ENCODE measurements around the gene MEGF10.

MEGF10 gene

DNA sequence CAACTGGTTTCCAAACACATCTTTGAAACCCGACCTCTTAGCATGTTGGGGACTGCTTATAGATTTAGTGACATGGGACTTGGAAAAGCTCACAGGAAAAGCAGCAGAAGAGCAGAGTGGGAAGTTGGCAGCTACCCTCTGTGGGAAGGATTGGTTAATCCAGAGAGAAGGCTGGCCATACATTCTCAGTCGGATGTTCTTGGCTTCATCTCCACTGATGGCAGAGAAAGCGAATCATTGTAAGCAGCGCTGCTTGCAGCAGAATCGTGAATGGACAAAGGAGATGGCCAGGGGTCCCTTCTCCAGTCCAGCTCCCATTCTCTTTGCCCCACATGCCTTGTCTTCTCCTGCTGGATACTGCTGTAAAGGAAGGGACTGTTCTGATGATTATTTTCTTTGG lies 62.7 kb downstream of the MEGF10 start:
- no peaks in the 10 kb centered on the region for H3K9me3 ChIP-seq (ENCODE audit: control insufficient read depth, insufficient read depth, low read length)

DNA sequence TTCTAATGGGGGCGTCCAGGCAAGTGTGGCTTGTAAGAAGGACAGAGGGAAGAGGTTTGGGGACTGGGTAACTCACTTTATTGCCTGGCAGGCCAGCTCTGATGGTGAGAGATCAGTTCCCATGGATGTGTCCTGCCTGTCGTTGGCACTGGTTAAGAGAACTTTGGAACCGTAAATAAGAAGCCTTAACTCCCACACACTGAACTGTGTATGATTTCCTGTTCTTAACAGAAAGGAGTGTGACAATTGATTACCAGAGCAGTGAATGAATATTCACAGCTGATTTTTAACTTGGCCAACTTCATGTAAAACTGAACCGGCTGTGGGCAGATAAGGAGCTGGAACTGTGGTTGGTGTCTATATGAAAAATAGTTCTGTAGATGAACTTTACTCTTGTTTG lies 63.2 kb downstream of the MEGF10 start:
- Histone ChIP-seq H3K9me3 (ENCODE audit: control insufficient read depth, insufficient read depth, low read length) (no peaks in the 10 kb centered on the region), H3K36me3 (ENCODE audit: insufficient read depth, low read length) (no peaks in the 10 kb centered on the region), H3K4me1 (ENCODE audit: insufficient read depth, low read length) (peaks cover 5% of the 10 kb centered on the region; the same call in 1 of the 2 replicates), H3K9ac (ENCODE audit: low read depth, low read length) (no peak overlapping the region)

More for the DNA sequence above, 62.7 kb downstream of the MEGF10 start:
- H3K4me1 ChIP-seq (ENCODE audit: insufficient read depth, low read length), result peaks cover 5% of the 10 kb centered on the region; the same call in 1 of the 2 replicates
- no peaks in the 10 kb centered on the region for H3K36me3 ChIP-seq (ENCODE audit: insufficient read depth, low read length)
- H3K9ac ChIP-seq (ENCODE audit: low read depth, low read length), result no peak overlapping the region

GRCh38 chr5:127355337-127355736 lies 64.7 kb downstream of the MEGF10 start:
- no peaks in the 10 kb centered on the region for H3K9me3 ChIP-seq (ENCODE audit: control insufficient read depth, insufficient read depth, low read length)
- H3K9ac ChIP-seq (ENCODE audit: low read depth, low read length), result no peak overlapping the region
- no peaks in the 10 kb centered on the region for H3K36me3 ChIP-seq (ENCODE audit: insufficient read depth, low read length)
- H3K4me1 ChIP-seq (ENCODE audit: insufficient read depth, low read length), result peaks cover 5% of the 10 kb centered on the region; the same call in 1 of the 2 replicates

- no peaks in the 10 kb centered on the region for H3K4me1 ChIP-seq (ENCODE audit: insufficient read depth, low read length)
- H3K36me3 ChIP-seq (ENCODE audit: insufficient read depth, low read length), result no peaks in the 10 kb centered on the region
- H3K9me3 ChIP-seq (ENCODE audit: control insufficient read depth, insufficient read depth, low read length), result no peaks in the 10 kb centered on the region
- H3K9ac ChIP-seq (ENCODE audit: low read depth, low read length), result no peak overlapping the region
Measured at GRCh38 chr5:127358284-127358683, 67.7 kb downstream of the MEGF10 start.

DNA sequence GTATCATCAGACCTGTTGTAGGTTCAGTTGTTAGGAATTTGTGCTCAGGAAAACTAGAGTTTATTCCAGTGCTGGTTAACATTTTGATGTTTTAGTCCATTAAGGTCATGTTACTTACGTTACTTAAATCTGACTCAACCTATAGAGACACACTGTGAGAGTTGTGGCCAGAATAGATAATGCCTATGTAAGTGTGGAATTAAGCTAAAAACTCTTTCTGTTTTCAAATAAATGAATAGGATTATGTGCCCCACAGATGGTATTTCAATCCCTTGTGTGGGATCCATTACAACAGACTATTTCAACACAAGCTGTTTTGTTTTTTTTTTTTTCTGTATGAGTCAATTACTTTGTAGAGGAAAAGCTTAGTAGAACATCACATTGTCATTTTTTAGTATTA lies 68.1 kb downstream of the MEGF10 start:
- H3K4me1 ChIP-seq (ENCODE audit: insufficient read depth, low read length), result no peaks in the 10 kb centered on the region
- H3K9me3 ChIP-seq (ENCODE audit: control insufficient read depth, insufficient read depth, low read length), result no peaks in the 10 kb centered on the region
- no peak overlapping the region for H3K9ac ChIP-seq (ENCODE audit: low read depth, low read length)
- H3K36me3 ChIP-seq (ENCODE audit: insufficient read depth, low read length), result no peaks in the 10 kb centered on the region

DNA sequence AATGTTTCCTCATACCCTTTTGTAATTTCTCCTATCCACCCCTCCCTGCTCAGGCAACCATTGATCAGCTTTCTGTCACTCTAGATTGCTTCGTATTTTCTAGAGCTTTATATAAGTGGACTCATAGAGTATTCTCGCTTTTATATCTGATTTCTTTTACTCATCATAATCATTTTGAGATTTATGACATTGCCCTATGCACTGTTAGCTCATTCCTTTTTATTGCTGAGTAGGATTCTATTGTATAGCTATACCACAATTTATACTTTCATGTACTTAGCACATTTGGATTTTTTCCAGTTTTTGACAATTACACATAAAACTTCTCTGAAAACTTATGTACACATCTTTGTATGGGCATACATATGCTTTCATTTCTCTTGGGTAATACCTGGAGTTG lies 68.9 kb downstream of the MEGF10 start:
- no peaks in the 10 kb centered on the region for H3K9me3 ChIP-seq (ENCODE audit: control insufficient read depth, insufficient read depth, low read length)
- no peaks in the 10 kb centered on the region for H3K4me1 ChIP-seq (ENCODE audit: insufficient read depth, low read length)
- H3K36me3 ChIP-seq (ENCODE audit: insufficient read depth, low read length), result no peaks in the 10 kb centered on the region
- H3K9ac ChIP-seq (ENCODE audit: low read depth, low read length), result no peak overlapping the region

- no peak overlapping the region for H3K9ac ChIP-seq (ENCODE audit: low read depth, low read length)
Measured at GRCh38 chr5:127363403-127363802, 72.8 kb downstream of the MEGF10 start.

DNA sequence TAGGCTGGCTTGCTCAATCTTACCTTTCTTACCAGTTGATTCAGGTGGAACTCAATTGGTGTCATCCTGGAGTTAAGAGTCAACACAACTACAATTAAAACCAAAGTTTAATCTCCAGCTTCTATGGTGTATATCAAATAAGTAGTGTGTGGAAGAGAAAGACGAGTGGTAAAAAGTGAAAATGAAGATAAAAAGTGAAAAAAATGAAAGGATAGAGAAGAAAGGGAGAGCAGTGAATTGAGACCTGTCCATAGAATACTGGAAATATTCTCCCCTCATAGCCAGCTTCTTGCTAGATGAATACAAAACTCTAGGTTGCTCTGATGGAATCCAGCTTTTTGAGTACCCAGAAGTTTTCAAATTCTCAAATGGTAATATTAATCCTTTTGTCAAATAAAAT lies 76.4 kb downstream of the MEGF10 start:
- no peaks in the 10 kb centered on the region for H3K9me3 ChIP-seq (ENCODE audit: control insufficient read depth, insufficient read depth, low read length)
- H3K36me3 ChIP-seq (ENCODE audit: insufficient read depth, low read length), result no peaks in the 10 kb centered on the region
- H3K4me1 ChIP-seq (ENCODE audit: insufficient read depth, low read length), result no peaks in the 10 kb centered on the region
- H3K9ac ChIP-seq (ENCODE audit: low read depth, low read length), result no peak overlapping the region

More at GRCh38 chr5:127363403-127363802, 72.8 kb downstream of the MEGF10 start:
- Histone ChIP-seq H3K4me1 (ENCODE audit: insufficient read depth, low read length) (no peaks in the 10 kb centered on the region), H3K9me3 (ENCODE audit: control insufficient read depth, insufficient read depth, low read length) (no peaks in the 10 kb centered on the region), H3K36me3 (ENCODE audit: insufficient read depth, low read length) (no peaks in the 10 kb centered on the region)

GRCh38 chr5:127367946-127368465 lies 77.4 kb downstream of the MEGF10 start:
- no peak overlapping the region for H3K9ac ChIP-seq (ENCODE audit: low read depth, low read length)
- H3K36me3 ChIP-seq (ENCODE audit: insufficient read depth, low read length), result no peaks in the 10 kb centered on the region
- no peaks in the 10 kb centered on the region for H3K4me1 ChIP-seq (ENCODE audit: insufficient read depth, low read length)
- no peaks in the 10 kb centered on the region for H3K9me3 ChIP-seq (ENCODE audit: control insufficient read depth, insufficient read depth, low read length)

GRCh38 chr5:127369796-127370195 lies 79.2 kb downstream of the MEGF10 start:
- no peaks in the 10 kb centered on the region for H3K36me3 ChIP-seq (ENCODE audit: insufficient read depth, low read length)
- no peaks in the 10 kb centered on the region for H3K4me1 ChIP-seq (ENCODE audit: insufficient read depth, low read length)
- H3K9me3 ChIP-seq (ENCODE audit: control insufficient read depth, insufficient read depth, low read length), result no peaks in the 10 kb centered on the region
- no peak overlapping the region for H3K9ac ChIP-seq (ENCODE audit: low read depth, low read length)

GRCh38 chr5:127370631-127371030 lies 80.0 kb downstream of the MEGF10 start:
- Histone ChIP-seq H3K9ac (ENCODE audit: low read depth, low read length) (no peak overlapping the region), H3K9me3 (ENCODE audit: control insufficient read depth, insufficient read depth, low read length) (no peaks in the 10 kb centered on the region), H3K36me3 (ENCODE audit: insufficient read depth, low read length) (no peaks in the 10 kb centered on the region), H3K4me1 (ENCODE audit: insufficient read depth, low read length) (no peaks in the 10 kb centered on the region)

DNA sequence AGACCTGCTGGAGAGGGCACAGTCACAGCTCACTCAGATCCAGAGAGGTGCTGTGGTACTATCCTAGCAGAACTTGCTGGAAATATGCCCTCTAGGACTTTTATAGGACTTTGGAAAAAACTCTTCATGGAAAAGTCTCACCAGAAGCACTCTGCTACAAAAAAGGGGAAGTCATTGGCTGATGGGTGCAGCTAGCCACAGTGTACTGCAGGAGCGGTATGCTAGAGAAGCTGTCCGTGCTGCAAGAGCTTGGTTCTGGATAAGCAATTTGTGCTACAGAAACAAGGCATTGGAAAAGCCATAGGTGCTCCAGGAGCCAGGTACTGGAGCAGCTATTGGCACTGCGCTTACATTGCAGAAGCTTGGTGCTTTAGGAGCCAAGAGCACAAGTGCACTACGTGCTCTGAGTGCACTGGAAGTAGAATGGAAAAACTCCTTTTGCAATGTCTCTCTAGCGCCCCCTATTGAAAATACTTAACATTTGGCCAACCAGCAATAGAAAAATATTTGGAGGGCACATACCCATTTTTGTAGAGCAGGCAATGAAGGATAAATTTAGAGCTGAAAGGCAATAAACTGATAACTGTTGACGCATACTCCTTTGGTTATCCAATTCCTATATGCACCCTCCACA lies 83.4 kb downstream of the MEGF10 start:
- Histone ChIP-seq H3K9ac (ENCODE audit: low read depth, low read length) (no peak overlapping the region), H3K36me3 (ENCODE audit: insufficient read depth, low read length) (no peaks in the 10 kb centered on the region), H3K4me1 (ENCODE audit: insufficient read depth, low read length) (no peaks in the 10 kb centered on the region), H3K9me3 (ENCODE audit: control insufficient read depth, insufficient read depth, low read length) (no peaks in the 10 kb centered on the region)

DNA sequence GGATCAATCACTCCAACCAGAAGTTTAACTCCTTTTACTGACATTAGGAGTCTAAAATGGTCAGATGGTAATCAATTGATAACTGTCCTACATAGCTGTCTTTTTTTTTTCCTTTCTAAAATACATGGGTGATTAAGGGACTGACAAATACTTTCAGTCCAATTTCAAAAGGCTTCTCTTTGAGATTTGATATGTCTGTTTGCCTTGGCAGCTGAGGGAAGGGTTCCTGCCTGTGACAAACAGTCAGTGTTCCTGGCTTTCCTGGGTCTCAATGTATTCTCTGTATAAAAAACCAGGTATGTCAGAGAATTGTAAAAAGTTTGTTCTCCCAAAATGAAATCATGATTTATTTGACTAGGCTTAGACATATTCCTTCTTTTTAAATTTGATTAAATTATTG lies 84.5 kb downstream of the MEGF10 start:
- H3K9me3 ChIP-seq (ENCODE audit: control insufficient read depth, insufficient read depth, low read length), result no peaks in the 10 kb centered on the region
- H3K9ac ChIP-seq (ENCODE audit: low read depth, low read length), result no peak overlapping the region
- no peaks in the 10 kb centered on the region for H3K36me3 ChIP-seq (ENCODE audit: insufficient read depth, low read length)
- no peaks in the 10 kb centered on the region for H3K4me1 ChIP-seq (ENCODE audit: insufficient read depth, low read length)

- Histone ChIP-seq H3K36me3 (ENCODE audit: insufficient read depth, low read length) (no peaks in the 10 kb centered on the region), H3K4me1 (ENCODE audit: insufficient read depth, low read length) (no peaks in the 10 kb centered on the region), H3K9ac (ENCODE audit: low read depth, low read length) (no peak overlapping the region), H3K9me3 (ENCODE audit: control insufficient read depth, insufficient read depth, low read length) (no peaks in the 10 kb centered on the region)
Measured at GRCh38 chr5:127375544-127376091, 85.0 kb downstream of the MEGF10 start.

DNA sequence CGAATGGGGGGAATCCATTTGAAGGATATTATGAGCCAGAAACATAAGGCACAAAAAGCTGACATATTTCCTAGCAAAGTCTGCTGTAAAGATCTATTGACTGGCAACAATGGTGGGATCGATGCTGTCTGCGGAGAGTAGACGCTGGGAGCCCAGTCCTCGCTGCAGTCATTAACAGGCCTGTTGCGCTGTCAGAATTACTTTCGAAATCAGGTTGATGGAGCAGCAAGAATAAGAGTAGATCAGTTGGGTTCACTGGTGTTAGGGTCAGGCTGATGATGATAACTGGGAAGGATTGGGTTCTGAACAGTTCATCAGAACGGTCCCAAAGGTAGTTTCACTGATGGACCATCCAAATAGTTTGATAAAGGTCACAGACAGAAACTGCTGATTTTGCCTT lies 87.1 kb downstream of the MEGF10 start:
- H3K9me3 ChIP-seq (ENCODE audit: control insufficient read depth, insufficient read depth, low read length), result no peaks in the 10 kb centered on the region
- H3K36me3 ChIP-seq (ENCODE audit: insufficient read depth, low read length), result no peaks in the 10 kb centered on the region
- H3K9ac ChIP-seq (ENCODE audit: low read depth, low read length), result no peak overlapping the region
- no peaks in the 10 kb centered on the region for H3K4me1 ChIP-seq (ENCODE audit: insufficient read depth, low read length)

Measured in ES-I3 (cell line).